NCI-H82 treated with DMSO at 0.1 percent for 48 hours (cell line): ENCODE measurements around the gene MLXIP.
"Not testable (repeated sequence)": the region's sequence is repeated elsewhere in the genome, so short reads cannot be mapped to it uniquely, and the experiment has no call there.

Source experiments
- DNase-seq: peaks from one replicate; lab custom pipeline; 2025; ENCODE audit not compliant: unreplicated experiment; lab: John Stamatoyannopoulos, UW

Gene MLXIP

GRCh38 chr12:122051231-122051876 is 27.2 kb upstream of the MLXIP start:
- DNase-seq: no peak

DNA sequence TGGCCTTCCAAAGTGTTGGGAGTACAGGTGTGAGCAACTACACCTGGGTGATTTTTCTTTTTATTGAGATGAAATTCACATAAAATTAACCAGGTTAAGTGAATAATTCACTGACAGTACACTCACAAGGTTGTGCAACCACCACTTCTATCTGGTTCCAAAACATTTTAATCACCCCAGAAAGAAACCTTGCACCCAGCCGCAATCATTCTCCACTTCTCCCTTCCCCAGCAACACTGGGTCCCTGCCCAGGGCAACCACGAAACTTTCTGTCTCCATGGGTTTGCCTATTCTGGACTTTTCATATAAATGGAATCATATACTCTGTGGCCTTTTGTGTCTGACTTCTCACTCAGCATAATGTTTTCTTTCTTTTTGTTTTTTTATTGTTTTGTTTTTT is 26.3 kb upstream of the MLXIP start:
- no peak for DNase-seq

GRCh38 chr12:122054842-122055520 is 23.6 kb upstream of the MLXIP start:
- no peak for DNase-seq

- DNase-seq: not testable (repeated sequence)
Observed at GRCh38 chr12:122056406-122056805, 22.1 kb upstream of the MLXIP start.

GRCh38 chr12:122057007-122057735 is 21.4 kb upstream of the MLXIP start:
- DNase-seq: no peak

DNA sequence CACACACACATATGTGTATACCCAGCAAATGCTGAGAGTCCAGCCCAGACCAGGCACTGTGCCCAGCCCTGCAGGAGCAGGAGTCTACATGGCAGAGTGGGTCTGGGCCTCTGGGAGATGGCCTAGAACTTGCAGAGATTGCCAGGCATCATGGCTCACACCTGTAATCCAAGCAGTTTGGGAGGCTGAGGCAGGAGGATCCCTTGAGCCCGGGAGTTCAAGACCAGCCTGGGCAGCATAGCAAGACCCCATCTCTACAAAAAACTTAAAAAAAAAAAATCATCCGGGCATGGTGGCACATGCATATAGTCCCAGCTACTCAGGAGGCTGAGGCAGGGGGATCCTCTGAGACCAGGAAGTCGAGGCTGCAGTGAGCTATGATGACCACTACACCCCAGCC is 20.8 kb upstream of the MLXIP start:
- no peak for DNase-seq

DNA sequence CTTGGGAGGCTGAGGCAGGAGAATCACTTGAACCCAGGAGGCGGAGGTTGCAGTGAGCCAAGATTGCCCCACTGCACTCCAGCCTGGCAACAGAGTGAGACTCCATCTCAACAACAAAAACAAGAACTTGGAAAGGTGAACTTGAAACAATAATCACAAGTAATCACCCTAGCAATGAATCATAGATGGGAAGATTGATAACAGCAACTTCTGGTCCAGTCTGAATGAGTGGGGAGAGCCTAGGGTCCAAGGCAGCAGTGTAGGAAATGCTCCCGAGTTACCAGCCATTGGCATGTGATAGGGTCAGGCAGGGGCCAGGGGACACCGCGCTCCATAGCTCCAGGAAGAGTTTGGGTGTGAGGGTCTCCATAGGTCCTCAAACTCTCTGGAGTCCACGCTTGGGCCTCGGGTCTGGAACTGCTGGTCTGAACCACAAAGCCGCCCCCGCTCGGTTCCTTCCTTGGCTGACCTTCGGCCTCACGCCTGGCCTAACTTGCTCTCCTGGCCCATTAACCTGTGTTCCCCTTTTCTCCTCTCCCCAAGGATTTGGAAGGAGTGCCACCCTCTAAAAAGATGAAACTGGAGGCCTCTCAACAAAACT is 19.9 kb upstream of the MLXIP start:
- no peak for DNase-seq

DNA sequence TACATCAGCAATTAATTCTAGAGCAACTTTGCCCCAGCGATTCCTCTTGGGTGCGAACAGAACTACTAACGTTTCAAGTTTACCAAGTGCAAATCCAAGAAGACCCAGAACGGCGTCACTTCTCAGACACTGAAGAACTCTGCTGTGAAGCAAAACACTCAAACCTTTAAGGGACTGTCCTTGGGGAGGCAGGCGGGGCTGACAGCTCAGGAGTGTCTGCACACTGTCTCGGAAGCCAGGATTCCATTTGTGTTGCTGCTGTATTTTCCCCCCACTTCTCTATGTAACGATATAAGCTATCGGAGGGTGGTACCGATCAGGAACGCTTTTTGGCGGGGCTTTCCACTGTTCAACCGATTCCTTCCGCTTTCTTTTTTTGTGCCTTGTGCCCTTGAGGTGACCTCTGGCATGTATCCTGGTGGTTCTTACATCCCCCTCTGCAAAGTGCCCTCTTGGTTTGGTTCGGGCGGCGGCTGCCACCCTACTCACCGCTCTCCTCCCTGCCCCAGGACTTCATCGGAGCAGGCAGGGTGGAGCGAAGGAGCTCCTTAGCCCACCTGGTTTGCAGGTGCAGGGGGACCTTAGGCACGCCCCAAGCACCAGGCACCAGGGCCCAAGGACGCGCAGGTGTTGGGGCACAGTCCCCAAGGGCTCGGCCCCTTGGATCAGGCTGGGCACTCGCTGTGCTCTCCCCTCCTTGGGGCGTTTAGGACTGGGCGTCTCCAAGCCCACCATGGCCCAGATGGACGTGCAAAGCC is 19.2 kb upstream of the MLXIP start:
- no peak for DNase-seq

DNA sequence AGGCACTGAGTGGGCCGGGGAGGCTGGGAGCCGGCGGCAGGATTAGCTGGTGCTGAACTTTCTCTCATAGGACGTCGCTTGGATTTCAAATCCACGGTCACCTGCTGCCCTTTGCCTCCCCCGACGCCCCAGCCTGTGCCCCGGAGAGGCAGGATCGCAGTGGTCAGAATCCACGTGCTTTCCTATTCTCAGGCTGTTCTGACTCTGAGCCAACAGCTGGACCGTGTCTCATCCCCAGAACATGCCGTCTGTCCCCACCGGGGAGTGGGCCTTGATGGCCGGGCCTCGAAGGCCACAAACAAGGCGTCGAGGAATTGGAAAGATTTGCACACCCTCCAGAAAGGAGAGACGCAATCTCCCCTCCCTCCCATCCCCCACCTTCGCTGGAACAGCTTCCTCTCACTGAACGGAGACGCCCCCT is 18.5 kb upstream of the MLXIP start:
- no peak for DNase-seq

DNA sequence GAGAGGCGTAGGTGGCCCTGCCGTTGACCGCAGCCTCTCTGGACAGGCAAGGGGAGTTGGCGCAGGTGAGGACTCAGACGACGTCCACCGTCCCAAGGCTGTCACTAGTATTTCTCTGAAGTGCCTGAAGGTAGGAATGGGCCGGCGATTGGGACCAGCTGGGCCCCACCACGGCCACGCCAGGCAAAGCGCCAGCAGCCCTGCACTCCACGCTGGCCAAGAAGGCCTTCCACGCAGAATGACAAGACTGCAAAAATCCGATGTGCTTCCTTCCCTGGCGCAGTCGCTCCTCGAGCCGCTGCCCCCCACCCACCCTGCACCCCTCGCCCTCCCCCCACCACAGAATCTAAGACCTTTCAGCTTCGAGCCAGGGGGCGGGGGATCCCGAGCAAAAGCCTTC is 17.3 kb upstream of the MLXIP start:
- no peak for DNase-seq

- DNase-seq: no peak
Observed at GRCh38 chr12:122062832-122063693, 15.5 kb upstream of the MLXIP start.

DNA sequence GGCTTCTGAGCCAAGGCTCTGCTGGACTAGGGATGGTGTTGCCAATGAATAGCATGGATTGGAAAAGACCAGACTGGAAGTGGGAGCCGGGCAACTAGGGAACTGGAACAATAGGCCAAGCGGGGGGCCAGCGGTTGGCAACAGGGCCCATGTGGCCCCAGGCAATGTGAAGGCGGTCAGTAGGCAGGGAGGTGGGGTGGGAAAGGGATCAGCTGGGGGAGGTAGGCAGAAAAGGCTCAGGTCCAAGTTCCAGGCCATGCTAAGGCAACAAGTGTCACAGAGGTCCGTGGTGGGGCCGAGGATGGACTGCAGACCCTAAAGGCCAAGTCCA is 14.9 kb upstream of the MLXIP start:
- no peak for DNase-seq

DNA sequence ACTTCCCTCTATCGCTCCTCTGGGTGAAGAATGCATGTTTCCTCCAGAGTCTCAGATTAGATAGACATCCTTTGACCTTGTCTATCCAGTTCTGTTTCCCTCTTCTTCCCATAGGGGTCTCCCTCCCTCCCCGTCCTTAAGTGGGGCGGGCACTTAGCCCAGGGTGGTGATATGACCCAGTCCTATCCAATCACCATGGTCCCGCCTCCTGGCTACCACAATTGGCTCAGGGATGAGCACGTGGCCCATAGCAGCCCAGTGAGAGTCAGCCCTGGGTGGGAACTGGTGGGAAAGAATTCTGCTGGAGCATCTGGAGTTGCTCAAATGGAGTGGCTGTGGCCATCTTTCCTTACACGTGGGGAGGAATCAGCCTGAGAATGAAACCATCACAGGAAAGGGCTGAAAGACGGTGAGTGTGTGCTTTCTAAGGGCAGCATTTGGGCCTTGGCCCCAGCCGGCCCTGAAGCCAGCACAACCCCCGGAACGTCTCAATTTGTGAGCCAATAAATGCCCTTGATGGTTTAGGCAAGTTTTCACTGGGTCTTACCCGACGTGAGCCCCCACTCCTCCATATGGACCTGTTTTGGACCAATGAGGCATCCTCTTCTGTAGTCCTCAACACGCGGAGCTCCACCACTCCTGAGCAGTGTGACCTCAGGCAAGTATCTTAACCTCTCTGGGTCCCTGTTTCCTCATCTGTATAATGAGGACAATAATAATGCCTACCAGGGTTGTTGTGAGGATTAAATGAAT is 14.4 kb upstream of the MLXIP start:
- peak; percentile 82 for DNase-seq

DNA sequence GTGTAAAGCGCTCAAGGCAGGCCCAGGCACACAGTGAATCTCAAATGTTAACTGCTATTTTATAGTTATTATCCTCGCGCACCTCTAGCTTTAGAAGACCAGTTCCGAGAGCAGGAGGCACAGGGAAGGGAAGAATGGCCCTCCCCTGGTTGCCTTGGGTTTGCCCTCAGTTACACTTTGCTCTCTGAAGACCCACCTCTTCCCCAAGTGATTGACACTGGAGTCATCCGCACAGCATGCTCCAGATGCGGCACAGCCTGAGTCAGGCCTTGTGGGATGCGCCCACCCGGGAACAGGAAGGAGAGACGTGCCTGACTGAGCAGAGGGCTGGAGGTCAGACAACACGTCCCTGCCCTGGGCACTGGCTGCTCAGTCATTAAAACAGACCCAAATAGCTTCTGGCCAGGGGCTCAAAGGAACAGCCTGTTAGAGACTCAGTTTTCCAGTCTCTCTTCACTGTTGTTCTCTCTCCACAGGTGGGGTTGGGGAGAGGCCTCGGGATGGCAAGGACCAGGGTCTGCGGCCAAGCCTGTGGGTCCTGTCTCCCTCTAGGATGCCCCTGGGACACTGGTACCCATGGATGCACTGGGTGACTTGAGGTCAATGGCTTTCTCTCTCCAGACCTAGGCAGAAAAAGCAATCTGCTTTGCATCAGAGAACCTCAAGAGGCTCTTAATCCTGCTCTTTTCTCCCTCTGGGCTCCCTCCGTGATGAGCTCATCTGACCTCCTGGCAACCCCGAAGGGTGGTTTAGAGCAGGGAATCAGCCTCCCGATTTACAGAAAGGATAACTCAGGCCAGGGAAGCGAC is 13.6 kb upstream of the MLXIP start:
- peak; percentile 44 for DNase-seq

DNA sequence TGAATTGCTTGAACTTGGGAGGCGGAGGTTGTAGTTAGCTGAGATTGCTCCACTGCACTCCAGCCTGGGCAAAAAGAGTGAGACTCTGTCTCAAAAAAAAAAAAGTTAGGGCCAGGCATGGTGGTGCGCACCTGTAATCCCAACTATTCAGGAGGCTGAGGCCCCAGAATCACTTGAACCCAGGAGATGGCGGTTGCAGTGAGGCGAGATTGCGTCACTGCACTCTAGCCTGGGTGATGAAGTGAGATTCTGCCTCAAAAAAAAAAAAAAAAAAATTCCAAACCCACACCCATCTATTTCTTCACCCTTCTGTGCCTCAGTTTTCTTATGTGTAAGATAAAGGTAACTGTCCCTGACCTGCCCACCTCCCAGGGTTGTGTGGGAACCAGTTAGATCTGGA is 11.0 kb upstream of the MLXIP start:
- DNase-seq: no peak

DNA sequence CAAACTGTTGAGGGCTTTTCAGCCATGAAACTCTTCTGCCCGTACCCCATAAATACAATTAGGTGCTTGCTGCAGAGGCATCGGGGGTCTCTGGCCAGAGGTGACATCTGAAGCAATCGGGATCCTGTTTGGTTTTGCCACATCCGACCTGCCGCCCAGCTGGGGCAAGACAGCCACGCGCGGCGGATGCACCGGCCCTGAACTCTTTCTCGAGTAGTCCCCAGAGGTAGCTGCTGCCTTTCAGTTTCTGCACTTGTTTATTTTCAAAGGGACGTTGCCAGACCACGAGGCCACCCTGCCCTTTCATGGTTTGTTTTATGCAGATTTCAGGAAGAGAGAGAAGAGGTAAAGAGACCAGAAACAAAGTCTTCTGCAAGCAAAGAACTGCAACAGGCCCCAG is 10.6 kb upstream of the MLXIP start:
- no peak for DNase-seq

- DNase-seq: no peak
Observed at GRCh38 chr12:122072031-122072970, 6.3 kb upstream of the MLXIP start.

DNA sequence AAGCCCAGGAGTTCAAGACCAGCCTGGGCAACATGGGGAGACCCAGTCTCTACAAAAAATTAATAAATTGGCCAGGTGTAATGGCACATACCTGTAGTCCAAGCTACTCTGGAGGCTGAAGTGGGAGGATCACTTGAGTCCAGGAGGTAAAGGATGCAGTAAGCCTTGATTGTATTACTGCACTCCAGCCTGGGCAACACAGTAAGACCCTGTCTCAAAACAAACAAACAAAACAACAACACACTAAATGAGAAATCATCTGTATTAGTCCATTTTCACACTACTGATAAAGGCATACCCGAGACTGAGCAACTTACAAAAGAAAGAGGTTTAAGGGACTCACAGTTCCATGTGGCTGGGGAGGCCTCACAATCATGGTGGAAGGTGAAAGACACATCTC is 4.7 kb upstream of the MLXIP start:
- DNase-seq: no peak
